Right lobe of liver (tissue), 4 donors: ENCODE results near the gene SLC39A5.

Source experiments
- CTCF ChIP-seq, 4 donors: fragments of 200-600 bp in 3 of 4; fragments of 450-650 bp in 1 of 4; IDR thresholded peaks; one replicate each; pipeline versions ENCODE4 v1.5.1 to v1.8.0; 2016 to 2022; ENCODE audit warnings: antibody characterized with exemption in 4 of 4, mild to moderate bottlenecking in 2 of 4
- POLR2A ChIP-seq: fragments of 450-650 bp; IDR thresholded peaks from one replicate; pipeline ENCODE4 v1.6.1; 2017; ENCODE audit warnings: antibody characterized with exemption, mild to moderate bottlenecking
- donor health status: DM: no; HTN: no; CAD: no.
- donor health status: DM: no; HTN: no; CAD: no.
- donor health status: DM: no; HTN: yes; CAD: no.

GRCh38 chr12:56216461-56216860 is 13.4 kb upstream of the SLC39A5 start:
- TF ChIP-seq CTCF (IDR thresholded peaks at IDR 0.05) (no peak), POLR2A (no peak)
